H1 (cell line): Measurements from ENCODE around the gene KLHL28. TPM values are rescaled to one million over a fixed set of nuclear protein-coding genes. Genes with fewer than 3 reads are reported as not detected.

ENCODE experiments used
- CTCF ChIA-PET: fragments of 300-600 bp; sonication (Branson Sonifier 250); formaldehyde crosslinking; loops from one replicate; lab custom pipeline; 2021; ENCODE audit not compliant: partially characterized antibody; lab: Charles Lee
- POLR2A ChIA-PET: fragments of 300-600 bp; sonication (Branson Sonifier 250); formaldehyde crosslinking; loops from one replicate; lab custom pipeline; 2021; ENCODE audit warnings: inconsistent platforms; ENCODE audit not compliant: partially characterized antibody; lab: Charles Lee
- DNase-seq, 2 experiments: peaks; one replicate each; pipeline versions ENCODE4 v3.0.0 to v3.0.0-alpha.2; 2010 to 2022; ENCODE audit warnings: low spot score in 2 of 2, low read depth in 1 of 2, mixed read lengths in 1 of 2
- FAIRE-seq: peaks from 2 replicates; lab custom pipeline; 2011; peaks lifted over from hg19 to GRCh38; lab: Jason Lieb, UNC
- H2AFZ ChIP-seq: 2 replicates; pipeline ENCODE4 v1.8.1; 2012; ENCODE audit warnings: low read length, inconsistent platforms
- H2AK5ac ChIP-seq: 2 replicates; pipeline ENCODE4 v1.6.1; 2013; ENCODE audit warnings: low read depth, low read length
- H2BK120ac ChIP-seq: replicated peaks from 2 replicates; pipeline ENCODE3; 2013; ENCODE audit warnings: low read depth, low read length, inconsistent platforms
- H2BK12ac ChIP-seq: 2 replicates; pipeline ENCODE4 v1.6.1; 2013; ENCODE audit warnings: low read depth, low read length
- H2BK15ac ChIP-seq: 2 replicates; pipeline ENCODE4 v1.6.1; 2013; ENCODE audit warnings: low read length
- H2BK20ac ChIP-seq: 2 replicates; pipeline ENCODE4 v1.6.1; 2013; ENCODE audit warnings: low read length
- H2BK5ac ChIP-seq: 2 replicates; pipeline ENCODE4 v1.6.1; 2013; ENCODE audit warnings: low read depth, low read length
- H3K14ac ChIP-seq: 2 replicates; pipeline ENCODE4 v1.6.1; 2013; ENCODE audit warnings: inconsistent platforms; ENCODE audit not compliant: insufficient read length
- H3K18ac ChIP-seq: 2 replicates; pipeline ENCODE4 v1.6.1; 2013; ENCODE audit warnings: low read length; ENCODE audit errors: extremely low read depth
- H3K23ac ChIP-seq: 2 replicates; pipeline ENCODE4 v1.6.1; 2013; ENCODE audit warnings: inconsistent platforms; ENCODE audit not compliant: insufficient read length
- H3K23me2 ChIP-seq: 2 replicates; pipeline ENCODE4 v1.6.1; 2013; ENCODE audit warnings: low read depth, low read length
- H3K27ac ChIP-seq: 2 replicates; pipeline ENCODE4 v1.6.1; 2011; ENCODE audit warnings: low read depth, low read length, inconsistent platforms
- H3K27me3 ChIP-seq, 4 experiments: replicated peaks in 1 of 4; 1 replicate in 1 of 4; 2 replicates in 3 of 4; pipeline versions ENCODE4 v1.6.1 to v1.8.1; 2011 to 2013; ENCODE audit warnings: low read length in 3 of 4, mild to moderate bottlenecking in 3 of 4, inconsistent platforms in 2 of 4, mixed read lengths in 2 of 4, moderate library complexity in 1 of 4; ENCODE audit not compliant: control insufficient read depth in 3 of 4, insufficient read depth in 3 of 4; ENCODE audit errors: extremely low read depth in 1 of 4
- H3K36me3 ChIP-seq, 4 experiments: 2 replicates each; pipeline versions ENCODE4 v1.6.1 to v1.8.1; 2011 to 2013; ENCODE audit warnings: mild to moderate bottlenecking in 4 of 4, low read length in 3 of 4, moderate library complexity in 2 of 4, control low read depth in 1 of 4, inconsistent platforms in 1 of 4; ENCODE audit not compliant: insufficient read depth in 4 of 4, control insufficient read depth in 2 of 4
- H3K4ac ChIP-seq: replicated peaks from 2 replicates; pipeline ENCODE3; 2013; ENCODE audit warnings: low read length, low read depth, mixed read lengths, inconsistent platforms; ENCODE audit not compliant: insufficient read length
- H3K4me1 ChIP-seq, 4 experiments: replicated peaks in 1 of 4; 1 replicate in 1 of 4; 2 replicates in 3 of 4; pipeline versions ENCODE4 v1.6.1 to v1.8.1; 2011 to 2013; ENCODE audit warnings: low read length in 3 of 4, inconsistent platforms in 2 of 4, mixed read lengths in 1 of 4; ENCODE audit not compliant: insufficient read depth in 4 of 4, control insufficient read depth in 3 of 4
- H3K4me2 ChIP-seq, 2 experiments: 2 replicates each; pipeline versions ENCODE4 v1.6.1 to v1.8.1; 2011 to 2013; ENCODE audit warnings: low read depth in 2 of 2, low read length in 2 of 2, control low read depth in 1 of 2, inconsistent platforms in 1 of 2, mild to moderate bottlenecking in 1 of 2; ENCODE audit not compliant: insufficient read depth in 1 of 2
- H3K4me3 ChIP-seq, 4 experiments: fragments of 200-600, 300-600 bp in 1 of 4; sonication (generic), shearing (Covaris generic), sonication (Bioruptor Twin) in 1 of 4; 2 replicates each; pipeline versions ENCODE4 v1.5.1 to v1.8.1; 2011 to 2016; ENCODE audit warnings: low read length in 4 of 4, low read depth in 3 of 4, control low read depth in 2 of 4, inconsistent platforms in 2 of 4, mild to moderate bottlenecking in 2 of 4, mixed read lengths in 1 of 4, moderate library complexity in 1 of 4; ENCODE audit not compliant: insufficient read depth in 2 of 4; ENCODE audit errors: extremely low read depth in 1 of 4
- H3K56ac ChIP-seq: replicated peaks from 2 replicates; pipeline ENCODE3; 2013; ENCODE audit warnings: low read depth, mild to moderate bottlenecking, mixed read lengths, low read length, inconsistent platforms; ENCODE audit not compliant: insufficient read length
- H3K79me1 ChIP-seq: 2 replicates; pipeline ENCODE4 v1.6.1; 2013; ENCODE audit warnings: low read depth, low read length, control low read depth
- H3K79me2 ChIP-seq, 2 experiments: 2 replicates each; pipeline versions ENCODE4 v1.6.1 to v1.8.1; 2012 to 2013; ENCODE audit warnings: low read length in 2 of 2, mild to moderate bottlenecking in 2 of 2, inconsistent platforms in 1 of 2; ENCODE audit not compliant: insufficient read depth in 2 of 2, control insufficient read depth in 1 of 2
- H3K9ac ChIP-seq, 4 experiments: replicated peaks in 1 of 4; 1 replicate in 1 of 4; 2 replicates in 3 of 4; pipeline versions ENCODE4 v1.6.1 to v1.8.1; 2011 to 2013; ENCODE audit warnings: low read depth in 3 of 4, low read length in 3 of 4, control low read depth in 2 of 4, mild to moderate bottlenecking in 2 of 4, moderate library complexity in 2 of 4, inconsistent platforms in 1 of 4; ENCODE audit errors: extremely low read depth in 1 of 4
- H3K9me3 ChIP-seq, 2 experiments: 2 replicates each; pipeline versions ENCODE4 v1.6.1 to v1.8.1; 2012 to 2013; ENCODE audit warnings: mild to moderate bottlenecking in 2 of 2, moderate library complexity in 2 of 2, control low read depth in 1 of 2, inconsistent platforms in 1 of 2, low read depth in 1 of 2, low read length in 1 of 2, mixed read lengths in 1 of 2; ENCODE audit not compliant: insufficient read depth in 2 of 2
- H4K20me1 ChIP-seq, 2 experiments: replicated peaks in 1 of 2; 2 replicates each; pipeline versions ENCODE3 to v1.8.1; 2011 to 2013; ENCODE audit warnings: inconsistent platforms in 2 of 2, low read length in 2 of 2, mild to moderate bottlenecking in 1 of 2; ENCODE audit not compliant: insufficient read depth in 2 of 2, control insufficient read depth in 1 of 2
- H4K5ac ChIP-seq: 2 replicates; pipeline ENCODE4 v1.6.1; 2013; ENCODE audit warnings: low read length, low read depth, mixed read lengths, inconsistent platforms; ENCODE audit not compliant: insufficient read length
- H4K8ac ChIP-seq: 2 replicates; pipeline ENCODE4 v1.8.0; 2013; ENCODE audit warnings: mild to moderate bottlenecking, moderate library complexity, low read length, inconsistent platforms; ENCODE audit not compliant: insufficient read depth; ENCODE audit errors: extremely low read depth
- H4K91ac ChIP-seq: replicated peaks from 2 replicates; pipeline ENCODE3; 2013; ENCODE audit warnings: low read length, mixed read lengths, inconsistent platforms; ENCODE audit not compliant: insufficient read length
- ATF2 ChIP-seq: IDR thresholded peaks from 2 replicates; pipeline ENCODE4 v1.6.1; 2012; ENCODE audit warnings: low read length, inconsistent platforms
- BRCA1 ChIP-seq: IDR thresholded peaks from 2 replicates; pipeline ENCODE4 v1.6.1; 2012; ENCODE audit warnings: low read depth, low read length, improper control_type of control experiment
- CREB1 ChIP-seq: IDR thresholded peaks from 2 replicates; pipeline ENCODE4 v1.6.1; 2012; ENCODE audit warnings: inconsistent platforms
- HDAC2 ChIP-seq, 2 experiments: fragments of 300-600 bp in 1 of 2; sonication (generic) in 1 of 2; IDR thresholded peaks; 2 replicates each; pipeline ENCODE4 v1.6.1; 2011 to 2012; ENCODE audit warnings: low read depth in 2 of 2, low read length in 2 of 2, mild to moderate bottlenecking in 2 of 2, moderate library complexity in 2 of 2, borderline replicate concordance in 1 of 2, inconsistent platforms in 1 of 2
- JUND ChIP-seq: IDR thresholded peaks from 2 replicates; pipeline ENCODE4 v1.6.1; 2011; ENCODE audit warnings: mild to moderate bottlenecking, improper control_type of control experiment, low read length
- POLR2A ChIP-seq, 2 experiments: IDR thresholded peaks; 1 replicate in 1 of 2; 2 replicates in 1 of 2; pipeline ENCODE4 v1.6.1; 2011; ENCODE audit warnings: low read depth in 2 of 2, low read length in 2 of 2, mild to moderate bottlenecking in 2 of 2; ENCODE audit errors: control extremely low read depth in 1 of 2
- POU5F1 ChIP-seq: IDR thresholded peaks from 2 replicates; pipeline ENCODE4 v1.6.1; 2011; ENCODE audit warnings: low read depth, mild to moderate bottlenecking, low read length, moderate library complexity
- RBBP5 ChIP-seq: IDR thresholded peaks from 2 replicates; pipeline ENCODE4 v1.7.1; 2012; ENCODE audit warnings: low read depth, mild to moderate bottlenecking, inconsistent platforms, low read length, moderate library complexity, borderline replicate concordance
- SAP30 ChIP-seq: fragments of 300-600 bp; sonication (generic); IDR thresholded peaks from 2 replicates; pipeline ENCODE4 v1.7.1; 2012; ENCODE audit warnings: low read length, moderate library complexity, mild to moderate bottlenecking, inconsistent platforms; ENCODE audit not compliant: insufficient read depth, insufficient replicate concordance
- TAF7 ChIP-seq: optimal IDR thresholded peaks from 2 replicates; pipeline ENCODE3; 2011; ENCODE audit warnings: low read depth, mild to moderate bottlenecking, inconsistent platforms, low read length, moderate library complexity, borderline replicate concordance
- WGBS, 2 experiments: shearing (Covaris generic) in 1 of 2; methylation state at CpG; one replicate each; pipeline versions ENCODE4 v1.1.6 to v1.1.7; 2013 to 2015; ENCODE audit warnings: low lambda C conversion rate in 2 of 2, mixed read lengths in 2 of 2, inconsistent platforms in 1 of 2, low coverage in 1 of 2, missing lambda C conversion rate in 1 of 2; ENCODE audit not compliant: insufficient replicate concordance in 2 of 2, insufficient coverage in 1 of 2, insufficient read length in 1 of 2; ENCODE audit errors: extremely low coverage in 1 of 2, missing lambda C conversion rate in 1 of 2; 5-methylcytosine and 5-hydroxymethylcytosine counted together
- polyA plus RNA-seq, 7 experiments: library from polyadenylated mRNA; depleted of rRNA in 3 of 7; stranded (reverse) in 5 of 7; unstranded in 2 of 7; fragments of >200 nt in 5 of 7; fragments of 200-250 nt in 2 of 7; gene quantifications; 1 replicate in 5 of 7; 2 replicates in 1 of 7; 4 replicates in 1 of 7; pipeline versions ENCODE4 v1.2.1 to v1.2.3, GENCODE V29; 2011 to 2013; ENCODE audit warnings: missing spikeins in 2 of 7, mixed read lengths in 2 of 7
- total RNA-seq: library from RNA; stranded (reverse); fragmentation: NEBNext Ultra II Directional; extraction: Animal tissue kit (Norgen Biotek cat#: 25700); gene quantifications from 2 replicates; pipeline ENCODE4 v1.2.1, GENCODE V29; 2021

Gene KLHL28
- total and polyA plus RNA-seq, 2 of the 8 experiments (the other 6 are each of a cell fraction or from before 2014, with no cell fraction given): 3.3 to 10.5 TPM

GRCh38 chr14:44962334-44963043 is 742 bp upstream of the KLHL28 start:
- FAIRE-seq: no peak
- peak in 1 of 2 experiments; percentile 53; a peak in 1 of 4 replicates for TF ChIP-seq HDAC2 (IDR thresholded peaks at IDR 0.05; ENCODE audit: borderline replicate concordance in 1 of 2, low read depth in 2 of 2, low read length in 2 of 2)
- peak; percentile 65 for TF ChIP-seq TAF7
- no peak for TF ChIP-seq ATF2
- no peak for TF ChIP-seq POU5F1
- TF ChIP-seq JUND: no peak
- TF ChIP-seq RBBP5: no peak; the same call in 1 of the 2 replicates
- no peak for TF ChIP-seq POLR2A (IDR thresholded peaks at IDR 0.05; ENCODE audit: control extremely low read depth in 1 of 2, low read depth in 2 of 2, low read length in 2 of 2)
- no peak for TF ChIP-seq BRCA1
- peak; percentile 91 for TF ChIP-seq SAP30
- no peak for TF ChIP-seq CREB1

More at GRCh38 chr14:44962334-44963043, 742 bp upstream of the KLHL28 start:
- H2BK5ac ChIP-seq: peak overlapping the region; percentile 63
- no peak overlapping the region for H3K14ac ChIP-seq
- peak overlapping the region; percentile 79 for H3K4ac ChIP-seq
- peak overlapping the region; percentile 28; the same call in 1 of the 2 replicates for H2AFZ ChIP-seq
- no peak overlapping the region for H2AK5ac ChIP-seq
- peak overlapping the region; percentile 85 to 92 for H3K4me2 ChIP-seq
- H3K23ac ChIP-seq: no peak overlapping the region
- H3K18ac ChIP-seq: peak overlapping the region; percentile 49; the same call in 1 of the 2 replicates
- no peak overlapping the region for H2BK15ac ChIP-seq
- peak overlapping the region; percentile 83 for H3K27ac ChIP-seq
- H3K4me3 ChIP-seq: peak overlapping the region; percentile 84 to 98 (median 94)
- no peak overlapping the region for H2BK12ac ChIP-seq
- H3K27me3 ChIP-seq: no peaks in the 10 kb centered on the region
- H3K79me1 ChIP-seq: no peaks in the 10 kb centered on the region; the same call in 1 of the 2 replicates
- peaks cover 13% of the 10 kb centered on the region for H3K23me2 ChIP-seq
- no peak overlapping the region for H4K91ac ChIP-seq
- H4K8ac ChIP-seq: peak overlapping the region; percentile 93
- peaks cover 0 to 8% (median 3%) of the 10 kb centered on the region in 4 experiments; a peak in 2 of 7 replicates for H3K4me1 ChIP-seq
- DNase-seq: no peak
- peak overlapping the region; percentile 71 to 89 (median 77) for H3K9ac ChIP-seq
- H4K5ac ChIP-seq: peak overlapping the region; percentile 5
- no peaks in the 10 kb centered on the region for H3K36me3 ChIP-seq
- 2% methylated on average over 31 of the region's 39 CpGs; no CpG with 5 or more reads in 1 of the 2 experiments for WGBS, 2 experiments
- no peak overlapping the region for H2BK120ac ChIP-seq
- H3K79me2 ChIP-seq: peaks cover 12 to 86% of the 10 kb centered on the region in 2 experiments
- peaks cover 0 to 7% of the 10 kb centered on the region in 2 experiments for H4K20me1 ChIP-seq
- no peaks in the 10 kb centered on the region for H3K9me3 ChIP-seq
- no peak overlapping the region for H2BK20ac ChIP-seq
- ChIA-PET POLR2A (interaction anchor here (1.4 to 2.0 kb wide), 5 partner anchors 14 to 171 kb away, joined by 3 to 12 read pairs (median 9); partner anchors contain the start of genes FKBP3 and PRPF39), CTCF (interaction anchor here (0.9 to 2.1 kb wide), 3 partner anchors 17 to 291 kb away, joined by 3 to 8 read pairs (median 7); partner anchors contain the start of gene MIS18BP1)
- no peak overlapping the region for H3K56ac ChIP-seq
